GM13977 (cell line): ENCODE results near the gene ZNF319.

Experiments
- DNase-seq: peaks from one replicate; pipeline ENCODE4 v3.0.0; 2012; ENCODE audit warnings: low spot score
- in situ Hi-C: fragments of 300-500 bp; cut with MboI; formaldehyde crosslinking; loops from one replicate; pipeline ENCODE4 v1.12.0; 2022; ENCODE audit warnings: low sequenced_read_pairs, low pct_unique_long_range_greater_than_20kb, mixed read lengths, inconsistent platforms; ENCODE audit not compliant: unreplicated experiment
- TF ChIP-seq, protein P1 (sequence below): IDR thresholded peaks from 2 replicates; pipeline ENCODE4 v1.5.1; 2012; ENCODE audit warnings: mild to moderate bottlenecking, control low read depth; ENCODE audit not compliant: insufficient read depth; ENCODE audit errors: extremely low read depth, missing control alignments

ZNF319 gene

DNA sequence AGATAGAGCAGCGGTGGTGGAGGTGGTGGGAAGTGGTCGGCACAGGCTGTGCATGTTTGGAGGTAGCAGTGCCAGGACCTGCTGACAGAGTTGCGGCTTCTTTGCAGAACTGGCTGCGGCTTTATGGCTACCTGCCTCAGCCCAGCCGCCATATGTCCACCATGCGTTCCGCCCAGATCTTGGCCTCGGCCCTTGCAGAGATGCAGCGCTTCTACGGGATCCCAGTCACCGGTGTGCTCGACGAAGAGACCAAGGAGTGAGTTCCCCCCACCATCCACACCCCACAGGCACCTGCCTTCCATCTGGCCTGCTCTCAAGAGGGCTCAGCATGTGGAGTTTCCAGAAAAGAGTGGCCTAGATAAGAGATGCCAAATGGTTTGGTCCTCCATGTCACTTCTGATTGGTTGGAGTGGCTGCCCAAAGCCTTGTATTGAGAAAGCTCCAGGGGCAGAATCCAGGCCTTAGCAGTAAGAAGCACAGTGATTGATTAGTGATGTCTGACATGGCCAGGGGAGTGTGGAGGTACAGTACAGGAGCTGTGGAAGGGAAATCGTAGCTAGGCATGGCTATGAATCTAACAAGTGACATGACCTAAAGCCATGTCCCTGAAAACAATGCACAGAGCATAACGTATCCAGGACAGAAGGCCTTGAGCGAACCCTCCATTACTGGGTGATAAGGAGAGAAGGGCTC, 37.0 kb upstream of the ZNF319 start:
- no peak for DNase-seq
- TF ChIP-seq, protein P1, sequence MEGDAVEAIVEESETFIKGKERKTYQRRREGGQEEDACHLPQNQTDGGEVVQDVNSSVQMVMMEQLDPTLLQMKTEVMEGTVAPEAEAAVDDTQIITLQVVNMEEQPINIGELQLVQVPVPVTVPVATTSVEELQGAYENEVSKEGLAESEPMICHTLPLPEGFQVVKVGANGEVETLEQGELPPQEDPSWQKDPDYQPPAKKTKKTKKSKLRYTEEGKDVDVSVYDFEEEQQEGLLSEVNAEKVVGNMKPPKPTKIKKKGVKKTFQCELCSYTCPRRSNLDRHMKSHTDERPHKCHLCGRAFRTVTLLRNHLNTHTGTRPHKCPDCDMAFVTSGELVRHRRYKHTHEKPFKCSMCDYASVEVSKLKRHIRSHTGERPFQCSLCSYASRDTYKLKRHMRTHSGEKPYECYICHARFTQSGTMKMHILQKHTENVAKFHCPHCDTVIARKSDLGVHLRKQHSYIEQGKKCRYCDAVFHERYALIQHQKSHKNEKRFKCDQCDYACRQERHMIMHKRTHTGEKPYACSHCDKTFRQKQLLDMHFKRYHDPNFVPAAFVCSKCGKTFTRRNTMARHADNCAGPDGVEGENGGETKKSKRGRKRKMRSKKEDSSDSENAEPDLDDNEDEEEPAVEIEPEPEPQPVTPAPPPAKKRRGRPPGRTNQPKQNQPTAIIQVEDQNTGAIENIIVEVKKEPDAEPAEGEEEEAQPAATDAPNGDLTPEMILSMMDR, result no peak
- in situ Hi-C loops, result no loop called here

DNA sequence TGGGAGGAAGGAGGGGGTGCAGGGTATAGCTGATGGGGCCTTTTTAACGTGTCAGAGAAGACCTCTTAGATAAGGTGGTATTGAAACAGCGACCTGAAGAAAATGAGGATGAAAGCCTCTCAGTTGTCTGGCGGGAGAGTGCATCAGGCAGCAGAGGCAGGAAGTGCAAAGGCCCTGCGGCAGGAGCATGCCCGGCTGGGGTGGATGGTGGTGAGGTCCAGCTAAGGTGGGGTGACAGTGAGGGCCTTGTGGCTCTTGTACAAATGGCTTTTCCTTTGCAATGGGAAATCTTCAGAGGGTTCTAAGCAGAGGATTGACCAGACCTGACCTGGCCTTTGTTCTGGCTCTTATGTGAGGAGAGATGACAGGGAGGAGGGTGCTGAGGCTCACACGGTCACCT, 36.5 kb upstream of the ZNF319 start:
- TF ChIP-seq, protein P1, result no peak
- DNase-seq, result no peak
- in situ Hi-C loops, result no loop called here

DNA sequence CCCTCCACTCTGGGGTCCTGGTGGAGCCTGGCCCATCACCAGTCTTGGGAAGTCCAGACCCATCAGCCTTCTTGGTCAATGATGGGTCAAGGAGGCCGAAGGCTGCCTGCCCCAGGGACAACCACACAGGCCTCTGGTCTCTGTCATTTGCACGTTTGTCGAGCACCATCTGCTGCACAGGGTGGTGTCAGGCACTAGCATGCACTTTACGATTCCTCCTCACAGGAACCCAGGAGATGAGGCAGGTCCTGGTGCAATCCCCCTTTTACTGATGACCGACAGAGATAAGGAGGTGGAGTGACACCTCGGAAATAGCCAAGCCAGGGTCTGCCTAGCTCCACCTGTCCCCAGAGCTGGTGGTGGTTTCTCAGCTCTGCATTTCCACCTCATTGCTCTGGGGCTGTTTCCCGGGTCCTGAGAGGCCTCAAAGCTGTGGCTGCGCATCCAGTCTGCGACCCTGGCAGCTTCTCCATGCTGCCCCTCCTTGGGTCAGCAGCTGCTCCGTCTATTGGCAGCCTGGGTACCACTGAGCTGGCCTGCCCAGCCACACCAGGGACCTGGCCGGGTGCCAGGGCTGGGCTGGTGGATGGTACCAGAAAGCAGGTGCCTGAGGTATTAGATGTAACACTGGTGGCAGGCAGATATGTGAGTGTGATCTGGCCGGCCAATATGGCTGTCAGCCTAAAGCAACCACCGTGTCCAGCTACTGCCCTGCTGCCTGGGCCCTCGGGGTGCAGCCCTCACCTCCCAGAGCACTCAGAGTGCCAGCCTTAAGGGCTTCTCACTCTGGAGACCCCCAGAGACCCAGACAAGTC, 35.1 kb upstream of the ZNF319 start:
- peak; percentile 13 for DNase-seq
- TF ChIP-seq, protein P1, result no peak
- in situ Hi-C loops, result no loop called here

DNA sequence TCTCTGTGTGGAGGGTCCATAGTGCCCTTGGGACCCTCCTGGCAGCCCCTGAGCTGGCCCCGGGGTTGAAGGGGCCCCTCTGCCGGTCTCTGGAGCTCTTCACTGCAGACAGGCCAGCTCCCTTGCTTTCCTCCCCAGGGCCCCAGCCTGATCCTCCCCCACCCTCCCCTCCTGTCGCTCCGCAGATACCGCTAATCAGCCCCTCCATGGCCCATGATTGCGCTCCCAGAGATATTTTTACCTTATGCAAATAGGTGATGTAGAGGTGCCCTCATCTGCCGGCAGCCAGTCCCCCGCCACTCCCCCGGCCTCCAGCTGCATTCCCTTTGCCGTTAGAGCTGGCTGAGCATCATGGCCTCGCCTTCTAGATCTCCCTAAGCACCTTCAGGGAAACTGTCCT, 34.3 kb upstream of the ZNF319 start:
- in situ Hi-C loops, result no loop called here
- no peak for DNase-seq
- TF ChIP-seq, protein P1, result no peak

DNA sequence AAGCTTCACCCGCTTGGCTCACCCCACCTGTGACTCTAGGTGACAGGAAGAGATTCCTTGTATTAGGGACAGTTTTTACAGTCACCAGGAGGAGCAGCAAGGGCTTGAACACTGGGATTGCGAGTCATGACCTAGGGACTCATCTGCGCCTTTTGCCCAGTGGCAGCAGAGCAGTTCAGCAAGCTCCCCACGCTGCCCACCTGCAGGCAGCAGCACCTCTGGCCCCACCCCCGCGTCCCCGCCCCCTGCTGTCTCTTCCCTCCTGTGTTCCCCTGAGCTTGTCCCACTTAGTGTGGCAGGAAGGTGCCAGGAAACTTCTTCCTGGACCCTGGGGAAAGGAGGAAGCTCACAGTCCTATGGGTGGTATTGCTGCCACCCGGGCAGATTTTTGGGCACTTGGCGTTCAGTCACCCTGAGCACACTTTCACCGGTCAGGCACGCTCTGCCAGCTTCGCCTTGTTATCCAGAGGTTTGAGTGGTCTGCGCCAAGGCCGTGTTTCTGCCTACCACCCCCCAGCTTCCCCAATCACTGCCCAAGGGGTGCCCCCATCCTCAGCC, 33.7 kb upstream of the ZNF319 start:
- DNase-seq, result no peak
- in situ Hi-C loops, result no loop called here
- TF ChIP-seq, protein P1, result no peak

DNA sequence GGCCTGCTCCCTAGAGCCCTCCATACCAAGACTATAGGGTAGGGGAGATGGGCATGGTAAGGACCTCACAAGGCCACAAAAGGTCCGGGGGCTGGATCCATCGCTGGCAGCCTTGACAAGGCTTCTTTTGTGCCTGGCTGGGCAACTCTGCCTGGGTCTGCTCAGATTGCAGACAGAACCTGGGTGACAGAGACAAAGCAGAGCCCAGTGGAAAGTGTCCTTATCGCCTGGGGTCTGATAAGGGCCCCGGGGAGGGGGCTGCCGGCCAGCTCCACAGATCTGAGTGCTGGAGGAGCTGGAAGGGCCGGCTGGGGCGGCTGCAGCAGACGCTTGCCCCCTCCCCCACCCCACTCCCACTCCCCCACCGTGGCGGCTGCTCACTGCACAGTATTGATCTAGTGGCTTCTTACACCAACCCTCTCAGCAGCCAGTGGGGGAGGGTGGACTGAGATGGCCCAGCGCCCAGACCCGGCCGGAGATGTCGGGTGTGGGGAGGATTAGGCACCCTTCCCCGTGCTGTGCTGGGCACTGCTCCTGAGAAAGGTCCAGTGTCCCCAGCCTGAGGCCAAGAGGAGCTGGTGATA, 32.3 kb upstream of the ZNF319 start:
- peak; percentile 17 for DNase-seq
- in situ Hi-C loops, result no loop called here

More for the DNA sequence above, 32.3 kb upstream of the ZNF319 start:
- TF ChIP-seq, protein P1, result no peak
